ENCODE data around the gene CRYBG2.

DNA sequence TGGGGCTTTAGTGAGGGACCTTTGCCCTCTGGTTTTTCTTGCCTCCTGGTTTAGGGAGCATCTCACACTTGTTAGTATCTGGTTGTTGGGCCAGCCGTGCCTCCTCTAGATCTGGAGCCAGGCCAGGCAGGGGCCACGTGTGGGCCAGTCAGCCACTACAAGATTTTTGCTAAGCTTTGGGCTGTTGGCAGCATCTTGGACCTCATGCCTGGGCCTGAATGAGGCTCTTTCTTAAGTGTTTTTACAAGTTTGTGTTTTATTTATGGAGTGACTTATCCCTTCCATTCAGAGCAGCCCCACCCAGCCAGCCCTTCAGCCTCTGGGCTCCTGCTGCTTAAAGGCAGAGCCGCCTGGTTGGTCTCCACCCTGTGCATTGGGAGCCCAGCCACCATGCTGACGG, 75.6 kb downstream of the CRYBG2 start:
- TF ChIP-seq, protein P1, sequence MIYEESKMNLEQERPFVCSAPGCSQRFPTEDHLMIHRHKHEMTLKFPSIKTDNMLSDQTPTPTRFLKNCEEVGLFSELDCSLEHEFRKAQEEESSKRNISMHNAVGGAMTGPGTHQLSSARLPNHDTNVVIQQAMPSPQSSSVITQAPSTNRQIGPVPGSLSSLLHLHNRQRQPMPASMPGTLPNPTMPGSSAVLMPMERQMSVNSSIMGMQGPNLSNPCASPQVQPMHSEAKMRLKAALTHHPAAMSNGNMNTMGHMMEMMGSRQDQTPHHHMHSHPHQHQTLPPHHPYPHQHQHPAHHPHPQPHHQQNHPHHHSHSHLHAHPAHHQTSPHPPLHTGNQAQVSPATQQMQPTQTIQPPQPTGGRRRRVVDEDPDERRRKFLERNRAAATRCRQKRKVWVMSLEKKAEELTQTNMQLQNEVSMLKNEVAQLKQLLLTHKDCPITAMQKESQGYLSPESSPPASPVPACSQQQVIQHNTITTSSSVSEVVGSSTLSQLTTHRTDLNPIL (CRISPR knock-in tag; IDR thresholded peaks at IDR 0.05; ENCODE audit: low read depth), result no peak
- TF ChIP-seq RARB (CRISPR knock-in tag; IDR thresholded peaks at IDR 0.05) (no peak), ZFP30 (CRISPR knock-in tag; IDR thresholded peaks at IDR 0.05) (no peak), PPARA (CRISPR knock-in tag; IDR thresholded peaks at IDR 0.05; ENCODE audit: borderline replicate concordance) (no peak), ZNF70 (CRISPR knock-in tag; IDR thresholded peaks at IDR 0.05) (no peak), ZFP3 (CRISPR knock-in tag; IDR thresholded peaks at IDR 0.05) (no peak)

Measured in SK-N-SH treated with all-trans-retinoic acid at 6 μM for 48 hours (cell line).